Heart left ventricle (tissue), 13 donors: ENCODE data around the gene FKBP7.

Experiments
- POLR2A ChIP-seq, 2 donors: fragments of 450-650 bp; IDR thresholded peaks; one replicate each; pipeline ENCODE4 v1.6.1; 2017; ENCODE audit warnings: antibody characterized with exemption in 2 of 2, mild to moderate bottlenecking in 2 of 2, moderate library complexity in 2 of 2
- TF ChIP-seq, protein P1 (sequence below), 12 donors: fragments of 200-600 bp; sonication (generic) in 4 of 12; IDR thresholded peaks; one replicate each; pipeline versions ENCODE4 v1.5.0 to v1.8.0; 2018 to 2022; ENCODE audit warnings: antibody characterized with exemption in 12 of 12, mild to moderate bottlenecking in 5 of 12
- donor health status: ischemic (EF 13 %, LVEDD 7.1; RV severe dilation, severe dysfunction).
- donor health status: DM: no; HTN: yes; CAD: no.
- donor health status: DM: no; HTN: no; CAD: no.
- donor health status: ischemic (EF 25% LVEDD 6.9; RV normal size, moderate dysfunction).
- donor health status: ischemic (EF 25% LVEDD 5.7; RV mildly dilated, moderate dysfunction).
- donor health status: ischemic (EF 35%, LVEDD 5.7; RV mildly dilated, moderate dysfunction).
- donor health status: nonischemic (EF 11% LVEDD 7.7; RV severe dilation, severe dysfunction).
- donor health status: DM: yes; HTN: yes; CAD: no.
- donor health status: PGD.
- donor health status: ischemic (EF 29% LVEDD 5.4; RV normal size, mild dysfunction).
- donor health status: nonischemic (EF 23%, LVEDD 6.1; RV moderate dilation, normal function).

DNA sequence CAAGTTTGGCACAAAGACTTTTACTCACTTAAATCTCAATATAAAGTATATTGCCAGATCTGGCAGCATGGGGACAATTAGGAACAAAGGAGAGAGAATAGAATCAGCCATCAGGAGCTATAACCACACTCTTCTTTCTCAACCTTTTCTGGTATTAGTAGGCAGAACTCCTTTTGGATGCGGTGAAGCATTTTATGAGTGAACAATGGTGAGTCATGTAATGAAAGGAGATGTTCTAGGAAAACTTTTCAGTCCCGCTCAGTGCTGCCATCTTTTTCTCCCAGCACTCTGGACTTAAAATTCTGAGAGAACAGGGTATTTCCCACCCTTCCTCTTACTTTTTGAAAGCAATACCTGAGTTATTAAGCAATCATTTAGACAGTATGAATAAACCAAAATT is 34.1 kb upstream of the FKBP7 start:
- TF ChIP-seq, protein P1, sequence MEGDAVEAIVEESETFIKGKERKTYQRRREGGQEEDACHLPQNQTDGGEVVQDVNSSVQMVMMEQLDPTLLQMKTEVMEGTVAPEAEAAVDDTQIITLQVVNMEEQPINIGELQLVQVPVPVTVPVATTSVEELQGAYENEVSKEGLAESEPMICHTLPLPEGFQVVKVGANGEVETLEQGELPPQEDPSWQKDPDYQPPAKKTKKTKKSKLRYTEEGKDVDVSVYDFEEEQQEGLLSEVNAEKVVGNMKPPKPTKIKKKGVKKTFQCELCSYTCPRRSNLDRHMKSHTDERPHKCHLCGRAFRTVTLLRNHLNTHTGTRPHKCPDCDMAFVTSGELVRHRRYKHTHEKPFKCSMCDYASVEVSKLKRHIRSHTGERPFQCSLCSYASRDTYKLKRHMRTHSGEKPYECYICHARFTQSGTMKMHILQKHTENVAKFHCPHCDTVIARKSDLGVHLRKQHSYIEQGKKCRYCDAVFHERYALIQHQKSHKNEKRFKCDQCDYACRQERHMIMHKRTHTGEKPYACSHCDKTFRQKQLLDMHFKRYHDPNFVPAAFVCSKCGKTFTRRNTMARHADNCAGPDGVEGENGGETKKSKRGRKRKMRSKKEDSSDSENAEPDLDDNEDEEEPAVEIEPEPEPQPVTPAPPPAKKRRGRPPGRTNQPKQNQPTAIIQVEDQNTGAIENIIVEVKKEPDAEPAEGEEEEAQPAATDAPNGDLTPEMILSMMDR (IDR thresholded peaks at IDR 0.05), result no peak
- TF ChIP-seq POLR2A (IDR thresholded peaks at IDR 0.05), result no peak
